GM10847 (cell line): Measurements from ENCODE around the gene SPNS3.

Source experiments
- POLR2A ChIP-seq: IDR thresholded peaks from 2 replicates; pipeline ENCODE4 v1.6.1; 2011; ENCODE audit not compliant: insufficient read length; ENCODE audit errors: extremely low read depth

SPNS3 gene

DNA sequence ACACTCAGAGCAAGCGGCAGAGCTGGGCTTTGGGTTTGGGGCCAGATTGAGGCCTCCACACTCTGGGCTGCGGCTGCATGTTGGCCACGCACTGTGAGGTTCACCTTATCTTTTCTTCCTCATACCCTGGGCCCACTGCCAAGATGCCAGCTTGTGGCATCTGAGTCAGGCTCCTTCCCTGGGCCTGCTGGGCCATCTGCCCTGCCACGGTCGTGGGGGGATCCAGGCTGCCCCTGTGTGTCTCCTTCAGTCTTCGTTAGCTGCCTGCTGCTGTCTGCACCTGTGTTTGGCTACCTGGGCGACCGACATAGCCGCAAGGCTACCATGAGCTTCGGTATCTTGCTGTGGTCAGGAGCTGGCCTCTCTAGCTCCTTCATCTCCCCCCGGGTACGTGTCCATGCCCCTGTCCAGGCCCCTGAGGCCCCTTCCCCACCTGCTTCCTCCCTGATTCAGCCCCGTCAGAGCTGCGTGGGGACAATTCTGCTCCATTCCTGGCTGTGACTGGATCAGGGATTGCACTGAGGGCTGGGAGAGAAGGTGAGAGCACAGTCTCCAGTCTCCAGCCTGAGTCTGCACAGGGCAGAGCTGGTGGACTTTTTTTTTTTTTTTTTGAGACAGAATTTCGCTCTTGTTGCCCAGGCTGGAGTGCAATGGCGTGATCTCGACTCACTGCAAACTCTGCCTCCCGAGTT is 11.2 kb downstream of the SPNS3 start:
- no peak for TF ChIP-seq POLR2A

DNA sequence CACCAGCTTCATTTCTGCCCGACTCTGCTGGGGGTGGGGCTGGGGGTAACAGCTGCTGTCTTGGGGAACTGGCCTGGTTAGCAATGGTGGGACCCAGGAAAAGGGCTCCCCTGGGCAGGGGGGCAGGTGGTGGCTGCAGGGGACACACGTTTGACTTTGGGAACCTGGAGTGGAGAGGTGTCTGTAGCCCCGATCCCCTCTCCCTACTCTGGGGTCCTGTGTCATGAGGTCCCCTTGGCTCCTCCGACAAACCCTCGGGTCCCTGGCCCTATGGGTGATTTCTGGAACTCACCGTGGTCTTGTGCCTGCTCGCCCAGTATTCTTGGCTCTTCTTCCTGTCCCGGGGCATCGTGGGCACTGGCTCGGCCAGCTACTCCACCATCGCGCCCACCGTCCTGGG is 12.0 kb downstream of the SPNS3 start:
- no peak for TF ChIP-seq POLR2A

DNA sequence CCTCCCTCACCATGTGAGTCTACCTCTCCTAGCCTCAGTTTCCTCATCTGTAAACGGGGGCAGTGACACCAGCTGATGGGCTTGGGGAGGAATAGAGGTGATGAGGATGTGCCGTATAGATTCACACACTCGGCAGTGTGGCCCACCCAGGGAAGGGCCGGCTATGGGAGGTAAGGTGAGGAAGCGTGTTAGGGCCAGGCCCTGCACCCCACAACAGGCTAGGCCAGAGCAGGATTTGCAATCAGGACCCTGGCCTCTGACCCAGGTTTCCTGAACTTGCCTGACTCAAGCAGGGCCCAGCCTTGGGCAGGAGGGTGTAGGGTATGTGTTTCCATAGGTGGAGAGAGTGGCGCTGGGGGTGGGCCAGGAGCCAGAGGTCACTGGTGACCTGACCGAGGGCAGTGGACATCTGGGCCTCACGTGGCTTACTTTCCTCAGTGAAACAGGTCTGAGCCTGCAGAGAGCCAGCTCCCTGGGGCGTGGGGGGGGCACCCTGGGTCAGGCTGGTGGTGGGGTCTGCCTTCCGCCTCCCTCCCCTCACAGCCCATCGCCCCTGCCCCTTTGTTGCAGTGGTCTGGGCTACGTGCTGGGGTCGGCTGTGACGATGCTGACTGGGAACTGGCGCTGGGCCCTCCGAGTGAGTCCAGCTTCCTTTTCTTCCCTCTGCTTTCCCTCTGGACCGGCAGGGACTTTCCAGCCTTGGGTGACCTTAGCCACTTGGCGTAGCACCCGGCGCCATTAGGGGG is 12.8 kb downstream of the SPNS3 start:
- TF ChIP-seq POLR2A: no peak

DNA sequence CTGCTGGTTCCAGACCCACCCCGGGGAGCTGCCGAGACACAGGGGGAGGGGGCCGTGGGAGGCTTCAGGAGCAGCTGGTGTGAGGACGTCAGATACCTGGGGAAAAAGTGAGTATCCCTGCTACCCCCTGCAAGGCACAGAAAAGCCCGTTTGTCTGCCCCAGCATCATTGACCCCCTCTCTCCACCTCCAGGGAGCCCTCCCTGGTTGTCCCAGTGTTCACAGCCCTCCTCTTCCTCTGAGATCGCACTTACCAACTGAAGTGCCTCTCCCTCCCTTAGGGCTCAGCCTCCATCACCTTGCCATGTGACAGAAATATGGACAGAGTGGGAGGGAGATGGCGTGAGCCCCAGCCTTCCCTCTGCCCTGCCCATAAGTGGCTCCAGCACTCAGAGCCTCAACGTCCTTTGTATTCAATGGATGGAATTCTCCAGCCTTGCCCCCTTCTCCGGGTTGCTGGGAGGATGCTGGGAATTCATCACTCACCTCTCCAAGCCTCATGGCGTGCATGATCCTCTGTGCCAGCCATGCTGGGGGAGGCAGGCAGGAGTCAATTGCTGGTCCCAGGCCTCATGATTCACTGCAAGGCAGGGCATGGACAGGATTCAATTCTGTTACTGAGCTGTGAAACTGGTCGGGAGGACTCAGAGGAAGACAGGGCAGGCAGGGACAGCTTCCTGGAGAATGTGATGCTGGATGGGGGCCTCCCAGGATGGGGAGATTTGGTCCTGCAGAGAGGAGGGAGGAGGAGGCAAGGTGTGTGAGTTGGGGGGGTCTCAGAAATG is 14.6 kb downstream of the SPNS3 start:
- no peak for TF ChIP-seq POLR2A

DNA sequence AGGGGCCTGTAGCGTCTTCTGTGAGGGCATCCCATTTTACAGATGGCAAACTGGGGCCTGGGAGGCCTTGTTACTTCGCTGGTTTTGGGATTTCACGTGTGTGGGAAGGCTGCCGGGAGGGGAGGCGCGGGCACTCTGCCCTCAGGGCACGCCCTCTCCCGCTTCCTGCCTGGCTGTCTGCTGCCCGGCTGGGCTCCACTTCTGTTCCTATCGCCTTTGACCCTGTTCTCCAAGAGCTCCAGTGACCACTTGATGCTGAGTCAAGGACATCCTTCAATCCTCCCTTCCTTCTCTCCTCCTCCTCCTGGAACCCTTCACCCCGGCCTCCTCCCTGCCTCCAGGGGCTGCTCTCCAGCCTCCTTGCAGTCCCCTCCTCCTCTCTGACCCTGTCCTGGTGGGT is 16.0 kb downstream of the SPNS3 start:
- TF ChIP-seq POLR2A: no peak

DNA sequence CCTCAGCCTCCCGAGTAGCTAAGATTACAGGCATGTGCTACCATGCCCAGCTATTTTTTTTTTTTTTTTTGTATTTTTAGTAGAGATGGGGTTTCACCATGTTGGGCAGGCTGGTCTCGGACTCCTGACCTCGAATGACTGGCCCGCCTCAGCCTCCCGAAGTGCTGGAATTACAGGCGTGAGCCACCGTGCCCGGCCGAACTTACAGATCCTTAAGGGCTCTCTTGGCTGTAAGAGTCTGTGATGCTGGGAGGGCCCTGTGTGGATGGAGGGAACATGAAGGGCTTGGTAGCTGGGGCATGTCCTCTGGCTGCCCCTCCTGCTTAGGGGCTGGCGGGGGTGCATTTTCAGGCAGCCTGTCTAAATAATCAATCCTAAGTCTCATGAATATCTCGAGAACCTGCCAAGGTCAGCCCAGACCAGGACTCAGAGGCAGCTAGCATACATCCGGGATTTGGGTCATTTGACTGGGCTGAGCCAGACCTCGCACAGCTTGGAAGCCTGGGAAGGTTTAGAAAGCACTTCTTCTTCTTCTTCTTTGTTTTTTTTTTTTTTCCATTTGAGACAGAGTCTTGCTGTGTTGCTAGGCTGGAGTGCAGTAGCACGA is 17.1 kb downstream of the SPNS3 start:
- no peak for TF ChIP-seq POLR2A

DNA sequence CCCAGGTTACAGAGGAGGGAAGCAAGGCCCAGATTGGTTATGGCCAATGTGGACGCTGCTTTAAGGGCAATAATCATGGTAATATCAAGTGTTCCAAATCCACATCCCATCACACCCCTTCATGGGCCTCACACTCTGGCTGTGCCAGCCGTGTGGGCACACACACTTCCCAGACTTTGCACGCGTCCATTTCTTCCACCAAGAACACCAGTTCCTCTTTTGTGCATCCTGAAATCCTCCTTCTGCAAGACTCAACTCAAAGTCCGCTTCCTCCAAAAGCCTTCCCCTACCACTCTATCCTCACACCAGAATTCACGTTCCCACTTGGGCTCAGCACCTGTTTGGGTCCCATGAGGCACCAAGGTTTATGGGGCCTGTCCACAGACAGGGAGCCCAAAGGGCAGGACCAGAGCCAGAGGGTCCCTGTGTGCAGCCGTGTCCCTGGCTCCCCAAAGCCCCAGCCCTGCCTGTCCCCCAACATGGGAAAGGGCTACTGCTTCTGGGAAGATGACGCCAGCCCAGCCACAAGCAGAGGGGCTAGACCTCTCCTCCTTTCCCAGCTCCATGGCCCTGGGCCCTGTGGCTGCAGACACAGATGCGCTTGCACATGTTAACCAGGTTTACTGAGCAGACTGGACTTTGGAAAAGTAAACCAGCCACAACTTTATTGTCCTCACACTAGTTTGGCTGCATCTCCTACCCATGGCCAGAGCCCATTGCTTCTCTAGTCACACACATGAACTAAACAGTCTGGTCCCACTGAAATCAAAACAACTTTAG is 20.3 kb downstream of the SPNS3 start:
- TF ChIP-seq POLR2A: no peak

DNA sequence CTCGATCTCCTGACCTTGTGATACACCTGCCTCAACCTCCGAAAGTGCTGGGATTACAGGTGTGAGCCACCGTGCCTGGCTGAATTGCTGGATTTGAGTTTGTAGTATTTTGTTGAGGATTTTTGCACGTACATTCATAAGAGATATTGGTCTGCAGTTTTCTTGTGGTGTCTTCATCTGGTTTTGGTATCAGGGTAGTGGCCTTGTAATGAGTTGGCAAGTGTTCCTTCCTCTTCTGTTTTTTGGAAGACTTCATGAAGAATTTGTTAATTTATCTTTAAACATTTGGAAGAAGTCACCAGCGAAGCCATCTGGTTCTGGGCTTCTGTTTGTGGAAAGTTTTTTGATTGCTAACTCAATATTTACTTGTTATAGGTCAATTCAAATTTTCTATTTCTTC is 26.9 kb downstream of the SPNS3 start:
- no peak for TF ChIP-seq POLR2A

DNA sequence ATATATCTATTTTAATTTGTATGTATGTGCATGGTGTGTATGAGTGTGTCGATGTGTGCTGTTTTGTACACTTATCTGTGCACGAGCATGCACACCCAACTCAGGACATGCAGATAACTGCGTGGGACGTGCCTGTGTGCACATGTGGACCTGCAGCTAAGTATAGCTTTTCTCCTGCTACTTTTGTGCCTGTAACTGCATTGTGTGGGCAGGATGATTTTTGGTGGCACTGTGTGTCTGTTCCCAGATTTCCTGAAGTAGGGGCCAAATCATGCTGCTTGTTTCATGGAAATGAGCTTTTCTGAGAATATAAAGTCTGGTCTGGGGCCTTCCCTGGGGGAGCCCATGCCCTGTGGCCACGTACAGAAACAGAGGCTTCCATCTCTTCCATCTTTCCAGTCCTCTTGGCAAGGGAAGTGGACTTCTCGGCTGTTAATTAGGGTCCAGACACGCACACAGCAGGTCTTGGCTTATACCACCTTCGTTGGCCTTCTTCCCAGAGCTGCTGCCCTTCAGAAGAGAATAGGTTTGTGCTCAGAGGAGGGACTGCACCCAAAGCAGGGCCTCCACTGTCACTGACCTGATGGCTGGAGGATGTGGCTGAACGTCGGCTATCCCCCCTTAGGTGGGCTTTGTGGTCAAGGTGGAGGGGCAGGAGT is 30.2 kb downstream of the SPNS3 start:
- no peak for TF ChIP-seq POLR2A

DNA sequence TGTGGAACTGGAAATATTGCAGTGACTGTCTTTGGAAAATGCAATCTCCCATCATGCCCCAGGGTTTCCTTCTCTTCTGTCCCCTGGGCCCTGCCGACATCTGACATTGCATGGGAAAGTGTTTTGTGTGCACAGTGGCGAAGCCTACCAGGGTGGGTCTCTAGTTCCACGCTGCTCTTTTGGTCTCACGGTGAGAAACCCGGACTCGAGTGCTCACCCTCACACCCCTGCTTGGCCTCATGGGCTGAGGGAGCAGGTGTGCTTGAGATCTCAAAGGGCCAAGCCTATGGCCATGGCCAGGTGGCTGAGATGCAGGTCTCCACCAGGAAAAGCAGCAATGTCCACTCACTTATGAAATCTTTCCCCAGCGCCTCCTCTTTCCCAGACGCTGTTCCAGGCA is 32.0 kb downstream of the SPNS3 start:
- no peak for TF ChIP-seq POLR2A

DNA sequence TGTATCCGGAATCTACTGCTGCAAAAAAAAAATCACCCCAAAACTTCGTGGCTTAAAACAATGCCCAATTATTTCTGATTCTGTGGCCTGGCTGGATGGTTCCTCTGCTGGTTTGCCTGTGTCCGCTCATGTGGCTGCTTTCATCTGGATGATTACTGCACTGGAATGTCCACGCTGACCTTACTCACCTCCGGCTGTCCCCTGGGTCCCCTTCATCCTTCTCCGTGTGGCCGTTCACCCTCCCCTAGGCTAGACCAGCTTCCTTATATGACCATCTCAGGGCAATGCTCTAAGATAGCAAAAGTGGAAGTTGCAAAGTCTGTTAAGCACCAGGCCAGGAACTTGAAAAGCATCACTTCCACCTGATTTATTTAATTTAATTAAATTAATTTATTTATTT is 33.5 kb downstream of the SPNS3 start:
- TF ChIP-seq POLR2A: no peak

DNA sequence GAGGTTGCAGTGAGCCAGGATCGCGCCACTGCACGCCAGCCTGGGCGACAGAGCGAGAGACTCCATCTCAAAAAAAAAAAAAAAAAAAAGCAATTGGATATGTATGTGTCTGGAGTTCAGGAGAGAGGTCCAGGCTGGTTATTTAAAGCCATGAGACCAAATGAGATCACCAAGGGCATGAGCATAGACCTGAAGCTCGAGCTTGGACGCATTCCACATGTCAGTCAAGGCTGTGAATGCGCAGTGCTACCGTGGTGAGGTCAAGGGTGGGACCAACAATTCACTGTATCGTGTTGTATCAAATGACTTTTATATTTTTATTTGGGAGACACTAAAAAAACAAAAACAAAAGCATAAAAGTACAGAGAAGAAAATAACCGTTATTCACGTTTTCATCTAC is 35.8 kb downstream of the SPNS3 start:
- TF ChIP-seq POLR2A: no peak

DNA sequence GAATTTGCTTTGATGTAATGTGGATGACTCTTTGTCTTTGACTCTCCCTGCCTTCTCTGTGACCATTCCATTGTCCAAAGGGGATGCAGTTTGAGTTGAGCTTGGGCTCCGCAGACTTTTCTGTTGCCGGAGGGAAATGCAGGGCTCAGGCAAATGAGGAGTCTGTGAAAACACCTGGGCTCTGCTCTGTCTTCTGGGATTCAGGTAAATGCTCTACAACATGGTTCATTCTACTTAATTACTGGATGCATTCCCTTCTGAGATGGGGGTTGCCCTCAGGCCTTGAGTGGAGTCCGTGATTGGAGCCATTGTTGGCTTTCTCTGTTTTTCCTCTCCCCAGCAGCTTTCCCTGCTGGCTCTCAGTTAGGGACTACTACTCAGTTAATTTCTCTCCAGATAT is 38.5 kb downstream of the SPNS3 start:
- TF ChIP-seq POLR2A: no peak

DNA sequence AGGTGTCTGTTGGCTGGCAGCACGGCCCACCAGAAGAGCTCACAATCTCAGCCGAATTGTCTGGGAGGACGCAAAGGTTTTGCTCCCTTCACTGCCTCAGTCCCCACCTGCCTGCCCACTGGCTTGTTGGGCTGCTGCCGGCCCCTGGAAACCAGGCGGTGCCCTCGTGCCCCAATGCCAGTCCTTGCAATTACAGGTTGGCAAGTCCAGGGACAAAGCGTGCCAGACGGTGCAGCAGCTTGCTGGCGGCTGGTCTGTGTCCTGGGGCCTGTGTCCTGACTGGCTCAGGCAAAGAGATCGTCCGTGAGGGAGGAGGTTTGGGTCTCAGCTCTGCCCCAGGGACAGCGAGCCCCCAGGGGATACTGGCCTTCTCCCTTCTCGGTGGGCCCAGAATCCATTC is 40.4 kb downstream of the SPNS3 start:
- TF ChIP-seq POLR2A: no peak
